Gastroesophageal sphincter (tissue), 3 donors: ENCODE data around the gene SPAG16.

Source experiments
- CTCF ChIP-seq, 4 experiments: fragments of 200-600 bp in 2 of 4; fragments of 450-650 bp in 2 of 4; sonication (generic) in 1 of 4; IDR thresholded peaks; one replicate each; pipeline ENCODE4 v1.5.1; 2017 to 2019; ENCODE audit warnings: antibody characterized with exemption in 4 of 4, mild to moderate bottlenecking in 2 of 4, moderate library complexity in 2 of 4
- POLR2AphosphoS5 ChIP-seq: sonication (generic); formaldehyde crosslinking; IDR thresholded peaks from one replicate; pipeline ENCODE4 v1.6.1; 2017; ENCODE audit warnings: antibody characterized with exemption

GRCh38 chr2:213561759-213562158 lies 277.5 kb downstream of the SPAG16 start:
- no peak for TF ChIP-seq CTCF (IDR thresholded peaks at IDR 0.05)
- no peak for TF ChIP-seq POLR2AphosphoS5
